Measurements from ENCODE around the gene GMDS.

GMDS gene

GRCh38 chr6:2173203-2173961, 72.0 kb downstream of the GMDS start:
- no peak for DNase-seq

GRCh38 chr6:2171728-2172127, 73.7 kb downstream of the GMDS start:
- no peak for DNase-seq

- no peak for DNase-seq
Measured at GRCh38 chr6:2168480-2168879, 76.9 kb downstream of the GMDS start.

- DNase-seq = no peak
Measured at GRCh38 chr6:2166717-2167116, 78.7 kb downstream of the GMDS start.

GRCh38 chr6:2165286-2165685, 80.1 kb downstream of the GMDS start:
- DNase-seq = no peak

- DNase-seq = no peak
Measured at GRCh38 chr6:2164481-2164880, 80.9 kb downstream of the GMDS start.

GRCh38 chr6:2162079-2162445, 83.3 kb downstream of the GMDS start:
- no peak for DNase-seq

- DNase-seq = no peak
Measured at GRCh38 chr6:2158596-2159271, 86.7 kb downstream of the GMDS start.

- no peak for DNase-seq
Measured at GRCh38 chr6:2157441-2158127, 87.8 kb downstream of the GMDS start.

GRCh38 chr6:2155206-2155605, 90.2 kb downstream of the GMDS start:
- DNase-seq = no peak

- DNase-seq = no peak
Measured at GRCh38 chr6:2149361-2150006, 95.9 kb downstream of the GMDS start.

- no peak for DNase-seq
Measured at GRCh38 chr6:2148748-2149147, 96.7 kb downstream of the GMDS start.

- DNase-seq = no peak
Measured at GRCh38 chr6:2147766-2148448, 97.5 kb downstream of the GMDS start.

- no peak for DNase-seq
Measured at GRCh38 chr6:2147261-2147660, 98.1 kb downstream of the GMDS start.

GRCh38 chr6:2144210-2144609, 101.2 kb downstream of the GMDS start:
- no peak for DNase-seq

GRCh38 chr6:2141644-2142290, 103.6 kb downstream of the GMDS start:
- no peak for DNase-seq

- no peak for DNase-seq
Measured at GRCh38 chr6:2140438-2141128, 104.8 kb downstream of the GMDS start.

GRCh38 chr6:2135401-2135800, 110.0 kb downstream of the GMDS start:
- DNase-seq = no peak

- no peak for DNase-seq
Measured at GRCh38 chr6:2134554-2134953, 110.9 kb downstream of the GMDS start.

- no peak for DNase-seq
Measured at GRCh38 chr6:2133716-2134310, 111.6 kb downstream of the GMDS start.

GRCh38 chr6:2132916-2133315, 112.5 kb downstream of the GMDS start:
- no peak for DNase-seq
